Kasumi-1 (cell line): ENCODE measurements around the gene FAM24B.

ENCODE experiments used
- DNase-seq, 2 experiments: peaks; one replicate each; lab custom pipeline; 2025; lab: John Stamatoyannopoulos, UW

The FAM24B gene

DNA sequence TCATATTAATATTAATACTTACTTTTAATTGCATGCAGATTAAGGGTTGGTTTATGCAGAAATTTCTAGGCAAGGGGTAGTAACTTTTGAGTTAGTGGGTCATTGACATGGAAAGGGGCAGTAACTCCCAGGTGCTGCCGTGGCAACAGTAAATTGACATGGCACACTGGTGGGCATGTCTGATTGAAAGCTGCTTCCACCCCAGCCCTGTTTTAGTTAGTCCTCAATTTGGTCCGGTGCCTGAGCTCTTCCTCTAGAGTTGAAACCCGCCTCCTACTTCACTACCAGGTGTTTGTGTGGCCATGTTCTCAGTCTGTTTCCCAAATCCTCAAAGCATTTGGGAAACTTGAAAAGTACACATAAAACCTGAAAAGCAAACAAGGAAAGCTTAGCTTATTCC is 52.1 kb downstream of the FAM24B start:
- no peak for DNase-seq

DNA sequence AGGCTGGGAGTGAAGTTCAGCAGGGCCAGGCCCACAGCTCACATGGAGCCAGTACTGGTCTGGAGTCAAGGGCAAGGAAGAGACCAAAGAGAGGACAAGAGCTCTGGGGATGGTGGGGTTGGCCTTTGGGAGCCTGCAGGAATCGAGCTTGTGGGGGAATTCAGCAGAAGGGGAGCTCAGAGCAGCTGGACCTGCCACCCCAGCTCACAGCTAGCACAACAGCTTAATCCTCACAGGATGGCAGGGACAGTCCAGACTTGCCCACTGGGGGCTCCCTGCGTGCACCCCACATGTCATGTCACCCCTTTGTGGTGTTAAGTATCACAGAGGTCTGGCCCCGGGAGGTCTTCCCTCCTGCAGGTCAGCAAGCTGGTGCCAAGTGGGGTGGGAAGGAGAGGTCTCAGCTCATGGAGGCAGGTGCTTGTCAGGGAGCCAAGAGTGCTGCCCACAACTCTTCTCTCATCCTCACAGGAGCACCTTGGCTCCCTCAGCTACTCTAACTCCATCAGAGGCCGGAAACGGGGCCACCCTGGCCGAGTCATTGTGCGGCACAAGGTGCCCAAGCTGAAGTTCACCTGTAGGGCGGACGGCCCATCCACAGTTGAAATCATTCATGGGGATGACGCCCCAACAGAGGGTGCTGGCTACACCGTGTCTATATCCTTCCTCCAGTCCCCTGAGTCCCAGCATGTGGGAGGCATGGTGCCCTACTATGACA is 56.2 kb downstream of the FAM24B start:
- DNase-seq, result no peak

DNA sequence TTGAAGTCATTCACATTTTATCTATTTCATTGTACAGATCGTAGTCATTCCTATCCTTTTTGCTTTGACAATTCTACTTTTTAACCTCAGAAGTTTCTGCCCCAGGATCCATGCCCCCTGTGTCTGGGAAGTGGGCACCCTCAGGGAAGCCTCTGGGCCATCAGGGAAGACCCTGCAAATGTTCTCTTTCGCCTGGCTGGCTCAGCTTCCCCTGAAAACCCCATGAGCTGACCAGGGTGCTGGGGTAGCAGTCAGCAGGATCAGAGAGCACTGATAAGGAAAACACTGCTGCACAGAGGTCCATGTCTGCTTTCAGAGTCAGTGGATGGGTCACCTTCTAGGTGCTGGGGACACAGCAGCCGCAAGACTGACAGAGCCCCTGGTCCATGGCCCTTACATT is 57.6 kb downstream of the FAM24B start:
- no peak for DNase-seq

DNA sequence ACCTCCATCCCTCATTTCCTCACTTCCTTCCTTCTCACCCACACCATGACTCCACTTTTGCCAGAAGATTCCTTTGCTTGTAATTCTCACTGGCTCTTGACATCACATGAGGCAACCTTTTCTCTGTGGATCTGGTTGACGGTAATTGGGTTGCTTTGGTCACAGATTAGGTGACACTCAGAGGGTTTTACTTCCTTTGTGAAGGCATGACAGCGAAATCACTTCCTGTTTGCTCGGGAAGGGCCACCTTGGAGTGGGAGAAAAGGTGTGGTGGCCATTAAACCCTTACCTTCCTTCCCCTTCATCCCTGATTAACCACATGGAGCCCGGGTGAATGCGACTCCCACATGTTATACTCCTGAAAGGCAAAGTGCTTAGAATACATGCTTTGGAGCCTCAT is 63.9 kb downstream of the FAM24B start:
- DNase-seq, result no peak

DNA sequence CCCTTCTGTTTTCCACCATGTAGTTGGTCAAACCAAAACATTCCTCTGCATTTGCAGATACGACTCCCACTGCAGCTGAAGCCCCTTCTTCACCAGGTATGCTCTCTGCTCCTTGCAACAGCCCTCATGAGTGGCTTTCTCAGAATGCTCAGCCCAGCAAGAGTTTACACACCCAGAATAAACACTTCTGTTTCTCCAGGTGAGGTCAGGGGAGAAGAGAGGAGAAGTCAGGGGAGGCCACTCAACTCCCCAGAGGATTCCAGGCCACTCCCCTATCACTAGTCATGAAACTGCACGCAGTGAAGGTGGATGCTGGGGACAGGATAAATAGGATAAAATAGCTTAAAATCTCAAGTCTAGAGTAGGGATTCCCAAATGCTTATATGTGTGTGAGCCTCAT is 64.9 kb downstream of the FAM24B start:
- no peak for DNase-seq

DNA sequence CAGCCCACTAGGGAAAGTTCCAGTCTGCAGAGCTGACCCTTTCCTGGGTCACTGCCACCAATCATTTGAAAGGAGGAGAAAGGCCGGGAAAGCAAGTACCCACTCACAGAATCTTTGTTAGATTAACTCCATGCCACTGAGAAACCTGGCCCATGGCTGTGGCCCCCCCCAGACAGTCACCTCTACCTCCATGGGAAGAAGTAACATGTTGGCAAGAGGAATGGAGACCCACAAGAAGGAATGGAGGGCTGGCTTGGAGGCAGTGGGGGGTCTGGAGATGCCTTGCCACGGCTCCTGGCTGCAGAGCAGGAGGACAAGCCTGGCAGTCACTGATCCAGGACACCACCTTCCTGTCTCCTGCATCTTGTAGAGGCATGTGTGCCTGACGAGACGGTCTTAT is 66.6 kb downstream of the FAM24B start:
- no peak for DNase-seq

DNA sequence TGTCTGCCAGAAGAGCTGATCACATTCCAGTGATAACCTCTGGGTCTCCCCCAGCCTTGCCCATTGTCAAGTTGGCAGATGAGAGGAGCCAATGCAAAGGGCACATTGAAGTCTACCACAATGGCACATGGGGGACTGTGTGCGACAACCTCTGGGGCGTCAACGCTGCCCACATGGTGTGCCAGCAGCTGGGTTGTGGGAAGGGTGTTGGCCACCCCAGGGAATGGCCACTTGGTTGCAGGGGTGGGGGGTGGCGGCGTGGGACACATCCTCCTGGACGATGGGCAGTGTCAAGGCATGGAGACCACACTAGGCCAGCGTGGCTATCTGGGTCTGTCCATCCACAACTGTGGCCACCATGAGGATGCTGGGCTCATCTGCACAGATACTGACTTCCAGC is 77.1 kb downstream of the FAM24B start:
- no peak for DNase-seq
